Jurkat, Clone E6-1 (cell line): ENCODE measurements around the gene IFI27L2. TPM values are rescaled to one million over a fixed set of nuclear protein-coding genes. Genes with fewer than 3 reads are reported as not detected.

Experiments used
- DNase-seq: peaks from one replicate; pipeline ENCODE4 v3.0.0-alpha.2; 2011; ENCODE audit warnings: low read depth, low spot score
- H3K4me3 ChIP-seq: 2 replicates; pipeline ENCODE4 v1.5.1; 2011; ENCODE audit warnings: mild to moderate bottlenecking, low read length, control low read depth, moderate library complexity
- polyA plus RNA-seq: library from polyadenylated mRNA; unstranded; fragments of >200 nt; gene quantifications from one replicate; pipeline ENCODE4 v1.2.1, GENCODE V29; 2012; ENCODE audit warnings: missing spikeins; ENCODE audit not compliant: insufficient read length, insufficient read depth

The IFI27L2 gene, protein sequence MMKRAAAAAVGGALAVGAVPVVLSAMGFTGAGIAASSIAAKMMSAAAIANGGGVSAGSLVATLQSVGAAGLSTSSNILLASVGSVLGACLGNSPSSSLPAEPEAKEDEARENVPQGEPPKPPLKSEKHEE
- 95.6 TPM for polyA plus RNA-seq

DNA sequence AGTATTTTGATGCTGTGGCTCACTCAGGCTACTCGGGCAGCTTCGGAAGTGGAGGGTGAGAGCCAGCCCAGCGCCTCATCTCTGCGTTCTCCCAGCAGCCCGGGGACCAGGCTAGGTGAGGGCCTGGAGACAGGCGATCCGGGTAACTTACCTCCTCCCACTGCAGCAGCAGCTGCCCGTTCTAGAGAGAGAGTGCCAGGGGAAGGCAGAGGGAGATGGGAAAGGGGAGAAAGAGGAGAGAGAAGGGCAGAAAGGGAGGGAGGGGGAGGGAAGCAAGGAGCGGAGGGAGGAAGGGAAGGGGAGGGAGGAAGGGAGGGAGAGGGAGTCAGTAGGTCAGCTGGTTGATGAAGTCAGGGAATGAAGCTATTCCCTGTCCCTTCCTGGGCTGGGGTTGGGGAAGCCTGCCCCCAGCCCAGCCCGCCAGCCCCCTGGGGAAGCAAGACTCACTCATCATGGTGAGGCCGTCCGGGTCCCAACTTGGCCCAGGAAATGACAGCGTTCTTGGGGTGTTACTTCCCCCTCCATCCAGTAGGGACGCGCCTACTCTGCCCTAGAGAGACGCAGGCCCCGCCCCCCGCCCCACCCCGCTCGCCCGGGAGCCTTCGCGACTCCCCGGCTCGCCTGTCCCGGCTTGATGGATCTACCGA is at the start of gene IFI27L2:
IFI27L2 (minus strand) TSS at position 494 of the 647 bp plus-strand sequence; CDS start at position 454, 40 bp downstream.
- DNase-seq: peak; percentile 53
- H3K4me3 ChIP-seq: peak within 1 kb of the TSS; percentile 73

DNA sequence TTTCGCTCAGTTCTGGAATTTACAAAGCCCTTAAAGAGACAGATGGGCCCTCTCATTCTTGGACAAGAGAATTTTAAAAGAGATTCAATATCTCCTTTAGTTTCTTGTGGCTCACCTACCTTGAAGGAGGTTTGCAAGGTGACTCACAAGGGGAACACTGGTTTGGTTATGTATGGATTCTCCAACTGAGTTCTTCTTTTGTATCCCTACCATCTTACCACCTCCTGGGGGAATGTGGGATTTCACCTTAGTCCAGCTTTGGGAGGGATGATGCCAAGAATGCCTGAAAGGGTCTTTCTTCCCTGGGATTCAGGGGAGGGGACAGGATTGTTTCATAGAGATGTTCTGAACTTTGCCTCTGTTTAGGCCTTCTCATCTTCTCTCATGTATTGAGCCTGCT is 48.4 kb upstream of the IFI27L2 start:
- no peak for DNase-seq
- H3K4me3 ChIP-seq: no peak overlapping the region

DNA sequence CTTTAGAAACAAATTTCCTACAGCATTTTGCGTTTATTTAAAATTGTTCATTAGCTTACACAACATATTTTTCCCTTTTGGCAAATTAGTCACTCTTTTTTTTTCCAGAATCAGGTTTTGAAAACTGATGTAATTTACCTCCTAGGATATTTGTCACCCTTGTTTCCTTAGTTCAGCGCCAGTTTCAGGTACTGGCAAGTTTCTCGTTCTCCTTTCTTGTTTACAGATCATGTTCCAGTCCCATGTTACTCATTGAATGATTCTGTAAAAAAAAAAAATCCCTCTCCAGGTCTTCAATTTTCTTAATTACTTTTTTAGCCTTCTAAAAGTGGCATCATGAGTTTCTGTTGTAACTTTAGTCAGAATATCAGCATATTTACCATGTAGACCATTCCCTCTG is 47.4 kb upstream of the IFI27L2 start:
- DNase-seq: no peak
- no peak overlapping the region for H3K4me3 ChIP-seq

DNA sequence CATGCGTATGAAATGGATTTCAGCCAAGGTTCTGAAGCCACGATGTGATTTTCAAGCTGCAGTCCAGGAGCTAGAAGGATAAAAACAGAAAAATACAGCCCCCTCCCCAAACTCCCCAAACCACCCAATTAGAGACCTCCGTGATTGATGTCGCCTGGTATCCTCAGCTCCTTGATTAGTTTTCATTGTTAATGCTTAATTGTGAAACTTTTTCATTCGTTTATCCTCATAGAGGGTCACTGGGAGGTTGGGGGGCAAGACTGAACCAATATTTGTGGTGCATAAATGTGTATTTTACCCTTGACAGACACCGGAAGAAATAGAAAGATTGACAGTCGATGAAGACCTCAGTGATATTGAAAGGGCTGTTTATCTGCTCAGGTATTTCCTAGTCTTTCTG is 46.3 kb upstream of the IFI27L2 start:
- H3K4me3 ChIP-seq: no peak overlapping the region
- no peak for DNase-seq

DNA sequence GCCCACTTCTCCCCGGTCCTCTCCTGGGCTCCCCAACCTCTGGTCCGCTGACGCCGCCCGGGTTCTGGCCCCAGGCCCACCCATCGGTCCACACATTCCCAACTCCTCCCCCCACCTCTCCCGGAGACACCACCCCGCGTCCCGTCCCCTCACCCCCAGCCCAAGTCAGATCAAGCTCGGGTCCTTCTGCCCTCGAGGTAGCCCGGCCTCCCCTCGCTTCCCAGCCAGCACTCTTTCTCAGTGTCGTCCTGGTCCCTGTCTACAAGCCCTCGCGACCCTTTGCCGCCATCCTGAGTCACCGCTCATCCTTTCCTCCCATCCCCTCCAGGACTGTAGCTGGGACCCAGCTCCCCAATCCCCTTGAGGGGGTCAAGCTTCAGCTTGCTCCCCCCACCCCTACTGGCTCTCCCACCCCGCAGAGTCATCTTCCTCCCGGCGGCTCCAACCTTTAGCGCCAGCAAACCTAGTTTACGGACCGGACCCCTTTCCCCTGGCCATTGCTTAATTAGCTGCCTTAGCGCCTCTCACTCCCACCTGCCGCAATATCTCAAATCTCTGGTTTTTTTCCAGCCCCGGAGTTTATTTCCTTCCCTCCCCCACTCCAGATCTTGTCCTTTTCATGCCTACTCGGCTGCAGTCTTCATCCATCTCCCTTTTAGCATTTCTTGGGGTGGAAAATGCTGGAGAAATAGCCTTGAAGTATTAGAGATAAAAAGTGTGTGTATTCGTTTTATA is 45.8 kb upstream of the IFI27L2 start:
- no peak overlapping the region for H3K4me3 ChIP-seq
- no peak for DNase-seq

DNA sequence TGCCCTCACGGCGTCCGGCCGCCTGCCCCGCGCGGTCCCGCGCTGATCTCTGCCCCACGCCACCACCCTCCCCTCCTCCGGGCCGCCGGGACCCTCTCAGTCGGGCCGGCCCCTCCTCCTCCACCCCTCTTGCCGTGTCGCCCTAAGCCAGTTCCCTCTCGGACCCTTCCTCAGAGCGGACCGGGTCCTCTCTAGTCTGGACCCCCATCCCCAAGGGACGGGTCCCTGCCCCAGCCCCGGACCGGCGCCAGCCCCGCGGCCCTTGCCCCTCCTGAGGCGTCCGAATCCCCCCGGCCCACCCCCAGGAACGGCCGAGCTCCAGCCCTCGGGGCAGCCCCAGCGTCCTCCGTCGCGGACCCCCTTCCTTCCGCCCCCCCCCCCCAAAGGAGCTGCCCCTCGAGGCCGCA is 45.2 kb upstream of the IFI27L2 start:
- peak overlapping the region; percentile 45 for H3K4me3 ChIP-seq
- no peak for DNase-seq

DNA sequence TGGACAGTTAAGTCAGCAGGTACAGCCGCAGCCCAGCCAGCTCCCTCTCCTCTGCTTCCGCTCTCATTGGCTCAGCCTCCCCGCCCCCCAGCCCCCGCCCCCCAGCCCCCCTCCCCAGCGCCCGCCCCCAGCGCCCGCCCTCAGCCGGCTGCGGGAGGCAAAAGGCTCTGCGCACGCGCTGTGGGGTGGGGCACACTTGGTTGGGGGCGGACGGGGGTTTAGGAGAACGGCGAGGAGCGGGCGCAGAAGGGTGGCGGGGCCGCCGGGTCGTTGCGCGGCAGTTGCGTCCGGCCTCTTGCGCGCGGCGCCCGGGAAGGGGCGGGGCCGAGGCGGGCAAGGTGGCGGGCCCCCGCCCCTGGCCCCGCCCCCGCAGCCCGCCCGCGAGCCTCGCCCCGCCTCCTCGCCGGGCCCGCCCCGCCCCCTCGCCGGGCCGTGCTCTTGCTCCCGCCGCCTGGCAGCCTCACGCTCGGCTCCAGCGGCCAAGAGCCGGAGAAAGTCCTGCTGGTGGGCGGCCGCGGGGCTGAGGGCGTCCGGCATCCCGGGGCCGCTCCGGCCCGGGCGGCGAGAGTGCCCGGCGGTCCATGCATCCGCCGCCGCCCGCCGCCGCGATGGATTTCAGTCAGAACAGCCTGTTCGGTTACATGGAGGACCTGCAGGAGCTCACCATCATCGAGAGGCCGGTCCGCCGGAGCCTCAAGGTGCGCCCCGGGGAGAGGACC is 44.6 kb upstream of the IFI27L2 start, which contains the start of gene PPP4R4:
PPP4R4 (plus strand) TSS at position 438 of the 719 bp plus-strand sequence; CDS start at position 582, 144 bp downstream.
- H3K4me3 ChIP-seq: peak within 1 kb of the TSS; percentile 68
- DNase-seq: peak; percentile 87

DNA sequence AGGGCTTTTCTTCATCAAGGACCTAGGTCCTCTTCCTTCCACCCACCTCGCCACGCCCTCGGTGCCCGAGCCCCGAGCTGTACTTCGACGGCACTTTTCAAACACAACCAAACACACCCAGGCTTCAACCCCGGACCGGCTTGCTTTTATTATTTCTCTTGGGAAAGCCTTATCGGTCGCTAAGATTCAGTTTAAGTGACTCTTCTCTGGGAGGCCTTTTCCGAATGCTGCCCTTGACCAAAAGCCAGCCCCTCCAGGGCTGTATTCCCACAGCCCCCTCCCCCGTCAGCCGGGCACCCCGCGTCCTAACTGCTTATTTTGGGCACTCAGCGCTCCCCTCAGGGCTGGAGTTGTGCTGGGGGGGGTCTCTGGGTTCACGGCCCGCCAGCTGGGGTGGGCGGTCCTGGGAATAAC is 44.1 kb upstream of the IFI27L2 start:
- DNase-seq: no peak
- H3K4me3 ChIP-seq: peak overlapping the region; percentile 68

DNA sequence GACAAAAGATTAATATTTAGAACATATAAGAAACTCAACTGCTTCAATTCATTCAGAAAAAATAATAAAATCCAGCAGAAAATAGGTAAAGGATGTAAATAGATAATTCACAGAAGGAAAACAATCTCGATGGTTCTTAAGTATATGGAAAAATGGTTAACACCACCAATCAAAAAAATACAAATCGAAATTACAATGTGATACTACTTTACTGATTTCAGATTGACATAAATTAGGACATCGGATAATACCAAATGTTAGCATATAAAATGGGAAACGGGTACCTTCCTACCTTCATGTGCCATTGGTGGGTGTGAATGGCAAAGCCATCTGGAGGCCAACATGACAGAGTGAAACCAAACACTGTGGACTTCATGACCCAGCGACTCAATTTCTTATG is 43.1 kb upstream of the IFI27L2 start:
- no peak for DNase-seq
- H3K4me3 ChIP-seq: no peak overlapping the region

DNA sequence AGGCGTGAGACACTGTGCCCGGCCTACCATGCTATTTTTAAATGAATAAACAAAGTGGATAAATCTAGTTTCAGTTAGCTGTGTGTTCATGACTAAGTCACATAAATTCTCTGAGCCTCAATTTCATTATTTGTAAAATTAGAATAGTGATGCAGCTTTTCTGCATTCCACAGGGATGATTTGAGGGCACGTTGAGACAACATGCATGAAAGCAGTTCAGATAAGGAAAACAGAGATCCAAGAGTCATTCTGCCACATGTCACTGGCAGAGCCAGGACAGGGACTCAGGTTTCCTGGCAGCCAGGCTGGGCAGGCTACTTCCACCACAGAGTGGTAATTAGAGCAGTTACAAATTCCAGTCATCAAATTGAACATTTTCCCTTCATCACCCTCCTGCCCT is 41.8 kb upstream of the IFI27L2 start:
- no peak for DNase-seq
- no peak overlapping the region for H3K4me3 ChIP-seq

DNA sequence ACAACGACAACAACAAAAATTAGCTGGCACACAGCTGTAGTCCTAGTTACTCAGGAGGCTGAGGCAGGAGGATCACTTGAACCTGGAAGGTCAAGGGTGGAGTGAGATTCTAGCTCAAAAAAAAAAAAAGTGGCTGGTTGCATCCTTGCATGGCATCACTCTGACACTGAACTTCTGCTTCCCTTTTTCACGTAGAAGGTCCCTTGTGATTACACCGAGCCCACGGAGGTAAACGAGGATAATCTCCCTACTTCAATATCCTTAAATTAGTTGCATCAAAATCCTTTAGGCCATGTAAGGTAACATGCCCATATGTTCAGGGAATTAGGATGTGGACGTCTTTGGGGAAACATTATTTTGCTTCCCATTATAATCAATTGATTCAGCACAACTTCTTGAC is 40.7 kb upstream of the IFI27L2 start:
- no peak overlapping the region for H3K4me3 ChIP-seq
- DNase-seq: no peak

DNA sequence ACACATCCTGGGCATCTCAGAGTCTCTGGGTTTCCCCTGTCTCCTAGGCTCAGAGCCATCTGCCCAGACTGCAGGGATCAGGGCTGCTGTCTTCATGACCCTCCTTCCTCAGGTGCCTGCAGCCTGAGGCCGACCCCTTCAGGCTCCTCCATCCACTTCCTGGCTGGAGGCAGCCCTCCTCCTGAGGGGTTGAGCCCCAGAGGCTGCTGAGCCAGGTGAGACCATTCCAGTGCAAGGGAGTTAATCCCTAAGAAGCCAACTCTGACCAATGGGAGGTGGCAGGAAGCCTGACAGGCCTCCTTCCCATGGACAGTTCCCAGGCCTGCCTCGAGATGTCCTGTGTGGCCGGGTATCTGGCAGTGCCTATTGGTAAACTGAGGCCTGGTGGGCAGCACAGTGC is 36.3 kb upstream of the IFI27L2 start:
- DNase-seq: no peak
- H3K4me3 ChIP-seq: no peak overlapping the region

DNA sequence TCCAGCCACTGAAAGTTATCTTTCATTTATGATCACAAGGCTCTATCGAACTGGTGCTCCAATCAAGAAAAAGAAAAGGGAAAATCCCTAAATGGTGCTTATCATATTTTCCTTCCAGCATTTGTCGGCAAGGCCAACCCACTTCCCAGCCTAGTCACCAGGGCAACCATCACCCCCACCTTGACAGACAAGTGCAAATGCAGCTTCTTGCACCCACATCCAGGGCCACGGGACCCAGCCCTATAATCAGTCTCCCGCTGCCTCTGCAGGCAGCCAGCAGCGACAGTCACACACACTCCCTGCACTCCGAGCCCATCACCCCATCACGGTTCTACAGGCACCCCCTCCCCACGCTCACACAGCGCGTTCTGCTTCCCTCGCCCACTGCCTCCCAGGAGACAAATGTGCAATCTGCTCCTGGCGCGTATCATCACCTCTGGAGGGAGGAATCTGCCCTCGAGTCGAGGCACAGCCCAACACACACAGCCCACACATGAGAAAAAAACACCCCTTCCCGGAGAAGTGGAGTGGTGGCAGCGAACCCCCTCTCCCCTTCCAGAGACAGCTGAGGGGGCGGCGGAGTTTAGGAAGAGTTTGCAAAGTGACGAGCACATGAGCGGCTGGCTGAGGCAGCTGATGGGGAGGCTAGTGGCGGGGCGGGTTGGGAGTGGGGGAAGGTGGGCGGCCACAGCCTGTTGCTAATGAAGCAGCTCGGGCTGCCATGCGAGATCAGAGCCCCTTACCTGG is 35.5 kb upstream of the IFI27L2 start:
- no peak for DNase-seq
- no peak overlapping the region for H3K4me3 ChIP-seq

DNA sequence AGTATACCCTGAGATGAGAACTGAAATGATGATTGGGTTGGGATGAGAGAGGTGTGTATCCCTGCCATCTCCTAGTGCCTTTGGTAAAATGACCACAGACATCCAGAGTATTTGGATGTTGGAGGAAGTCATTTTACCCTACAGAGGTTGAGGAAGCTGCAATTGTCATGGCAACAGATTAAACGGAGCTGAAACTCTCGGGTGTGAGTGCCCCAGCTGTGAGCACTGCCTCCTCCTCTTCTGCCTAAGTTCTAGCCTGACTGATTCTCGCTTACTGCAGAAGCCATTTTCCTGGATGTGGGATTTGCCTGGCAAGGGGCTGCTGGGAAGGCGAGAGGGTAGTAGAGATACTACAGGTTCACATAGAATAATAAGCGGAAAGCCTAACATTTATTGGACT is 34.4 kb upstream of the IFI27L2 start:
- no peak overlapping the region for H3K4me3 ChIP-seq
- DNase-seq: no peak

DNA sequence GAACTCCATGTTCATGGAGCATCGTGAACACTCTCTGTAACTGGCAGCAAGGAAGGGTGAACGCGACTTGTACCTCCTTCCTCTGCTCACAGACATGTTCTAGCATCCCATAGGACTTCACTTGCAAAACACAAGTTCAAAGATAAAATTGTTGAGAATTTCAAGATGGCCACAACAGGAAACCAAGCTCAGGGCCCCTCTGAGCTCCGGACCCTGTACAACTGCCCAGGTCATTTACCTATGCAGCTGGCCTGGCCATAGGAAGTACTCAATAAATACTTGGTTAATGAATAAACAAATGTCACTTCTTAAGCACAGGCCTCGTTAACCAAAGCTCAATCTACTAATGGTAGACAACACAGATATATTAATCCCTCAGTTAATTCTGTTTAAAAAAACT is 33.1 kb upstream of the IFI27L2 start:
- DNase-seq: no peak
- no peak overlapping the region for H3K4me3 ChIP-seq

DNA sequence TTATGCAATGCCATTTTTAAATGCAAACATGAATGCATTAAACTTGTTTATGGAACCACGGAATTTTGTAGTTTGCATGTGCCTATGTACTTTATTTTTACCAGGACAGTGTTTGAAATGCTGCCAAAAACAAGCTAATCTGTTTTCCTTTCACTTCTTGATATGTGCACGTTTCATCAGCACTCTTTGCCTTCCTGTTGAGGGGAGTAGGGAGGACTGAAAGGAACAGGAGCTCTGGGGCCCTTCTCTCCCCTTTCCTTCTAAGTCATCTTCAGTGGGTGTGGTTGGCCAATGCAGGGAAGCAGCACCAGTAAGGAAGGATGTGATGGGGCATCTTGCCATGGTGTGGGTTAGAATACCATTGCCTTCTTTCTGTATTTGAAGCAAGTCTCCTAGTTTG is 32.6 kb upstream of the IFI27L2 start:
- no peak overlapping the region for H3K4me3 ChIP-seq
- DNase-seq: no peak

DNA sequence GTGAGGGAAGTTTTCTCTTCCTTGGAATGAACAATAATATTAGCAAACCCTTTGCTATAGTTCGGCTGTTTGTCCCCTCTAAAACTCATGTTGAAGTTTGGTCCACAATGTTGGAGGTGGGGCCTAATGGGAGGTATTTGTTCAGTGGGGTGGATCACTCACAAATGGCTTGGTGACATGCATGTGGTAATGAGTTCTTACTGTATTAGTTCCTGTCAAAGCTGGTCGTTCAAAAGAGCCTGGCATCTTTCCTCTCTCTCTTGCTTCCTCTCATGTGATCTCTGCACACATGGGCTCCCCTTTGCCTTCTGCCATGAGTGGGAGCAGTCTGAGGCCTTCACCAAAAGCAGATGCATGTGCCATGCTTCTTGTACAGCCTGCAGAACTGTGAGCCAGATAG is 31.7 kb upstream of the IFI27L2 start:
- no peak overlapping the region for H3K4me3 ChIP-seq
- DNase-seq: no peak

DNA sequence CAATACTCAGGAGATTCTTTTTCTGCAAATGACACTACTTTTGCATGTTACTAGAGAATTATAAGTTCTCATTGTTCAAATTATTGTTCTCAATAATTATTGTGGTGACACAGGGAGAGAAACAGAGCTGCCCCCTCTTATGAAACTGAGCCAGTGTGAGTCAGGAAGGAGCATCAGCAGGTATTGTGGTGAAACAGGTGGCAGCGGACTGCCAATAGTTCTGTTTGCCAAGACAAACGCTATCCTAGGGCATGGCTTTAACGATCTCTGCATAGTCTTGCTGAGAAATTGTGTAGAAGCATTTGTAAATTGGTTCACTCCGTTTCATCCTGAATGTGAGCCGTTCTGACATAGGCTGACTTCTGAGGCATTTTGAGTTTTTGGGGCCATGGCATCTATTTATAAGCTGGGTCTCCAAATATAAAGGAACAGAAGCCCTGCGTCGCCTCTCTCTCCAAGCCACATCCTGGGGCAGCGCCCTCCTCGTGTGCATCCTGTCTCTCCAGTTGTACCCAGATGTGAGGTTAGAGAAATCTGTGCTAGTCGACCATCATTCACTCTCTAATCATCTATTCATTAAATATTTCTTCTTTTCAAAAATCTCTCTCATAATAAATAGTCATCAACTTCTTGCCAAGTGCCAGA is 29.0 kb upstream of the IFI27L2 start:
- DNase-seq: peak; percentile 56
- H3K4me3 ChIP-seq: no peak overlapping the region

DNA sequence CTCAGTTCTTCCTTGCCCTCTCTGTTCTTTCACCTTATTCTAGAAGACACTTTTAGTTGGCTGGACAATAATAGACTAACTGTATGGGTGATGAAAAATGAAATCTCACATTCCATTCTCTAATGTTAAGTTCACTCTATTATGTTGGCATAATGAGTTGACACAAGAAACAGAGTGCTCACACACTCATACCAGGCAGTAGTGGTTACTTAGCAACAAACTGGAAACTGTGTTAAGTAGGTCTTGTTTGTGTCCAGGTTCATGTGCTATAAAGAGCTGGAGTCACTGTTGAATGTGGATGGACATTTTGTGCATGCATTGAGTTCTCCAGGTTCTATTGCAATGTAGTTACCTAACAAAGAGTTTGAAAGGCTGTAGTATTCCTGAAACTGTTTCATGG is 27.8 kb upstream of the IFI27L2 start:
- H3K4me3 ChIP-seq: no peak overlapping the region
- no peak for DNase-seq
